Measurements from ENCODE around the gene CH25H. TPM values are rescaled to one million over a fixed set of nuclear protein-coding genes. Genes with fewer than 3 reads are reported as not detected.
A peak's percentile ranks its signal among the peaks of the same experiment; 100 is the strongest.
"Not testable (repeated sequence)": the region's sequence is repeated elsewhere in the genome, so short reads cannot be mapped to it uniquely, and the experiment has no call there.

The CH25H gene
- total and polyA plus RNA-seq, 8 donors: 1.7 to 26.3 (median 5.3) TPM; not detected in 2

DNA sequence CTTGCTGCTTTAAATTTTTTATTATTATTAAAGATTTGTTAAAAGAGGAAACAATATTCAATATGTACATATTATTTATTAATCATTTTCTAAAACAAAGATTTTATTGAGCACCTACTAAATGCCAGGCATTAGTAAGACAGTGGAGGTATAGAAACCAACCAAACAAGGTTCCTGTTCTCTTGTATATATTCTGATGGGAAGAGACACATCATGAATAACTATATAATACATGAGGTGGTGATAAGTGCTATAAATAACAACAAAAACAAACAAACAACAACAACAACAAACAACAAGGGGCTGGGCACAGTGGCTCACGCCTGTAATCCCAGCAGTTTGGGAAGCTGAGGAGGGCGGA lies 45.1 kb upstream of the CH25H start:
- 80 to 100% (median 85%) methylated on average over 2 of the region's 2 CpGs for WGBS, 5 donors
- peak overlapping the region in 3 of 5 donors; percentile 82 to 88 (median 84) for H3K27ac ChIP-seq
- H3K4me3 ChIP-seq: peak overlapping the region; percentile 73 to 91 (median 84)
- intact Hi-C loops (cut with DNase I; ENCODE audit: low total_unique reads): loop anchor here (10.0 kb wide), 1 partner anchor 143 kb away; the partner anchor contains the start of gene IFIT1
- DNase-seq: no peak
- peaks cover 0 to 7% (median 3%) of the 10 kb centered on the region in 4 donors for H3K9me3 ChIP-seq
- peaks cover 7 to 20% (median 14%) of the 10 kb centered on the region in 4 donors for H3K4me1 ChIP-seq
- TF ChIP-seq, protein P1, sequence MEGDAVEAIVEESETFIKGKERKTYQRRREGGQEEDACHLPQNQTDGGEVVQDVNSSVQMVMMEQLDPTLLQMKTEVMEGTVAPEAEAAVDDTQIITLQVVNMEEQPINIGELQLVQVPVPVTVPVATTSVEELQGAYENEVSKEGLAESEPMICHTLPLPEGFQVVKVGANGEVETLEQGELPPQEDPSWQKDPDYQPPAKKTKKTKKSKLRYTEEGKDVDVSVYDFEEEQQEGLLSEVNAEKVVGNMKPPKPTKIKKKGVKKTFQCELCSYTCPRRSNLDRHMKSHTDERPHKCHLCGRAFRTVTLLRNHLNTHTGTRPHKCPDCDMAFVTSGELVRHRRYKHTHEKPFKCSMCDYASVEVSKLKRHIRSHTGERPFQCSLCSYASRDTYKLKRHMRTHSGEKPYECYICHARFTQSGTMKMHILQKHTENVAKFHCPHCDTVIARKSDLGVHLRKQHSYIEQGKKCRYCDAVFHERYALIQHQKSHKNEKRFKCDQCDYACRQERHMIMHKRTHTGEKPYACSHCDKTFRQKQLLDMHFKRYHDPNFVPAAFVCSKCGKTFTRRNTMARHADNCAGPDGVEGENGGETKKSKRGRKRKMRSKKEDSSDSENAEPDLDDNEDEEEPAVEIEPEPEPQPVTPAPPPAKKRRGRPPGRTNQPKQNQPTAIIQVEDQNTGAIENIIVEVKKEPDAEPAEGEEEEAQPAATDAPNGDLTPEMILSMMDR (IDR thresholded peaks at IDR 0.05): no peak
- no peak for TF ChIP-seq POLR2AphosphoS5 (IDR thresholded peaks at IDR 0.05)
- no peak for TF ChIP-seq EP300 (IDR thresholded peaks at IDR 0.05)
- no peak for TF ChIP-seq POLR2A (IDR thresholded peaks at IDR 0.05)
- no peaks in the 10 kb centered on the region for H3K27me3 ChIP-seq
- no peaks in the 10 kb centered on the region for H3K36me3 ChIP-seq

DNA sequence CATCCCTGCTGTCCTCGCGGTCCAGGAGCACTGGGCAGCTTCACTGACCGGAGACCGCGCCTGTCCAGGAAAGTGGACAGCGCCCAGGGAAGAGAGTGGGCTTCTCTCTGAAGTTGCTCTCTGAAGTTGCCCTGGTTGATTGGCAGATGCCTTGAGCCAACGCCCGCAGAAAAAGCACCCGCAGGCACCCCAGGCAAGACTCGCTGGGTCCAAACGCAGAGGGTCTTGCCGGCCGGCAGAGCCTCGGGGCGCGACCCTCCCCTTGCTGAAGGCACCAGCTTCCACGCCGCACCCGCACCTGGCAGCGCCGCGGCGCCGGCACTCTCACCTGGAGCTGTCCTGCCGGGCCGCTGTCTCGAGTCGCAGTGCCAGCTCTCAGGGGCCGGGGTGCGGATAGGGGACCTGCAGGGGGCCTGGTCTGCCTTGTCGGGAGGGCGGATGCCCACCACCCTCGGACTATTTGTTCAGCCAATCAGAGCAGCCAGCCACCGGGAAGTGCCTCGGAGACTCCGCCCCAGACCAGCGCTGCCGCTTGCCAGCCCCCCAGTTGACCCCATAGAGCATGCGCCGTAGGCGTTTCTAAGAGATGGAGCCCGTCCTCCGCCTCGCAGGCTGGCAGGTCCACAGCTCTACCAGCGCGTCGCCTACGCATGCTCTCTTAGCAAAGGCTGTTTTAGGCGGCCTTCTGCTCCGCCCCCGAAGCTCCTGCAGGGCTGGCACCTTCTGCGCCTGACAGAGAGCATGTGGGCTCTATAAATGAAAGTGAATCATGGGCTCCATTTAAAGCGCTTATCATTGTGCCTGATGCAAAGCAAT lies 44.5 kb upstream of the CH25H start, which contains the start of gene LIPA:
TSS of gene LIPA (minus strand) at position 367 of the 816 bp plus-strand sequence. CDS start 4,127 bp downstream, outside the sequence.
- Histone ChIP-seq H3K9me3 (peaks cover 0 to 7% (median 3%) of the 10 kb centered on the region in 4 donors), H3K4me3 (peak within 1 kb of the TSS; percentile 73 to 91 (median 84)), H3K27ac (peak within 1 kb of the TSS; percentile 47 to 88 (median 83)), H3K4me1 (peaks cover 7 to 20% (median 14%) of the 10 kb centered on the region in 4 donors), H3K36me3 (no peaks in the 10 kb centered on the region), H3K27me3 (no peaks in the 10 kb centered on the region)
- WGBS, 5 donors: 0 to 1% (median 1%) methylated on average over 26 to 53 of the region's 53 CpGs
- TF ChIP-seq EP300 (IDR thresholded peaks at IDR 0.05): no peak
- peak; percentile 27 to 80 (median 74) for TF ChIP-seq POLR2AphosphoS5 (IDR thresholded peaks at IDR 0.05)
- TF ChIP-seq, protein P1 (IDR thresholded peaks at IDR 0.05): no peak
- TF ChIP-seq POLR2A (IDR thresholded peaks at IDR 0.05): no peak
- intact Hi-C loops (cut with DNase I; ENCODE audit: low total_unique reads): loop anchor here (10.0 kb wide), 1 partner anchor 143 kb away; the partner anchor contains the start of gene IFIT1
- peak; percentile 94 to 98 for DNase-seq

DNA sequence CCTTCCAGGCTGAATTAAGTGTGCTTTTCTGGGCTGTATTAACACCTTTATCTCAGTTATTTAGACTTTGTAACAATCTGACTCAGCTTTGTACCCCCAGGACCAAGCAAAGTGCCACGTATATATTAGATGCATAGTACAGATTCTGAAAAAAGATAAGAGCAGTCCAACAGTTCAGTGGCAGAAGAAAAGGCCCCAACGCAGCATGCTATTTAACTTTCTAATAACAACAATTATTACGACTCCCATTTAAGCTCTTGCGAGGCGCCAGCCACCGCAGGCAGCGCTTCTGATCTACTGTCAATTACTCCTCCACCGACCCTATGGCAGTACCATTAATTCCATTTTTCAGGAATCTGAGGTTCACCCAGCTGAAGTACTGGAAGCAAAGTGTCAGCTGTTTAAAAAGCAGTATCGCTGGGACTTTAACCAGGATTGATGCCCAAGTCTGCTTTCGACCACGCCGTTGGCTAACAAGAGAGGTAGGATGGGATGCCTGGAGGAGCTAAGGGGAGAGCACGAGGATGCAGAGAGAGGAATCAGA lies 43.8 kb upstream of the CH25H start:
- H3K9me3 ChIP-seq: peaks cover 0 to 7% (median 3%) of the 10 kb centered on the region in 4 donors
- no peak for DNase-seq
- H3K4me1 ChIP-seq: peaks cover 7 to 20% (median 14%) of the 10 kb centered on the region in 4 donors
- peak overlapping the region in 4 of 5 donors; percentile 82 to 88 (median 84) for H3K27ac ChIP-seq
- H3K27me3 ChIP-seq: no peaks in the 10 kb centered on the region
- WGBS, 5 donors: 13 to 20% (median 16%) methylated on average over 13 of the region's 13 CpGs
- peak overlapping the region; percentile 73 to 91 (median 84) for H3K4me3 ChIP-seq
- no peaks in the 10 kb centered on the region for H3K36me3 ChIP-seq
- intact Hi-C loops (cut with DNase I; ENCODE audit: low total_unique reads): loop anchor here (10.0 kb wide), 1 partner anchor 144 kb away; the partner anchor contains the start of gene IFIT1
- TF ChIP-seq, protein P1 (IDR thresholded peaks at IDR 0.05): no peak

DNA sequence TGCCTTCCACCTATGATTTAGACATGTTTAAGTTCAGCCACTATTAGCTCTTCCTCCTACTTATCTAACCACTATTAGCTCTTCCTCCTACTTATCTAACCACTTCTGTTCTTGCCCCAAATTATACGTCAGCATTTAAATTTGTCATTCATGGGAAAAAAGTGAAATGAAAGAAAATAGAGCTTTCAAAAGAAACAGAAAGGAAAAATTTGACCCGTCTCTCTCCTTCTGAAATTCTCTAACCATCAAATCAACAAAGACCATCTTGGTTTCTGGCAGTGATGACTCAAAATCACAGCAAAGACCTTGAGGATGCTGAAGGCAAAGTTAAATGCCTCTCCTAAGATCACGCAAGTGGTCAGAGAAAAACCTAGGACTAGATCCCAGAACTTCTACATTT lies 41.9 kb upstream of the CH25H start:
- TF ChIP-seq POLR2AphosphoS5 (IDR thresholded peaks at IDR 0.05) (no peak), POLR2A (IDR thresholded peaks at IDR 0.05) (no peak), EP300 (IDR thresholded peaks at IDR 0.05) (no peak)
- TF ChIP-seq, protein P1 (IDR thresholded peaks at IDR 0.05): no peak
- peaks cover 7 to 20% (median 14%) of the 10 kb centered on the region in 4 donors for H3K4me1 ChIP-seq
- WGBS, 5 donors: 65 to 82% (median 72%) methylated on average over 3 of the region's 3 CpGs
- no peak overlapping the region for H3K4me3 ChIP-seq
- H3K36me3 ChIP-seq: no peaks in the 10 kb centered on the region
- no peak for DNase-seq
- H3K27me3 ChIP-seq: no peaks in the 10 kb centered on the region
- peaks cover 0 to 4% (median 2%) of the 10 kb centered on the region in 4 donors for H3K9me3 ChIP-seq
- H3K27ac ChIP-seq: no peak overlapping the region
- intact Hi-C loops (cut with DNase I; ENCODE audit: low total_unique reads): no loop called here

DNA sequence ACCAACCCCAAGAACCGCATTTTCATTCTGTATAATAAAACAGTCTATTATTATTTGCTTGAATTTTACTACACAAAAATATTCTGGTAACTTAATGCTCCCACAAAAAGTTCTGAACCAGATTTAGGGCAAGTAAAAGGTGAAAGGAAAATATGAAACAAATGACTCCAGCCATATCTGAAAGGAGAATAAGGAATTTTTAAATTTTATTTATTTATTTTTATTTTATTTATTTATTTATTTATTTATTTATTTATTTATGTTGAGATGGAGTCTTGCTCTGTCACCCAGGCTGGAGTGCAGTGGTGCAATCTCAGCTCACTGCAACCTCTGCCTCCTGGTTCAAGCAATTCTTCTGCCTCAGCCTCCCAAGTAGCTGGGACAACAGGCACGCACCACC lies 40.5 kb upstream of the CH25H start:
- H3K27me3 ChIP-seq; H3K9me3 ChIP-seq; H3K4me3 ChIP-seq; intact Hi-C loops (cut with DNase I; ENCODE audit: low total_unique reads); H3K36me3 ChIP-seq; DNase-seq; H3K27ac ChIP-seq: not testable (repeated sequence)
- 93 to 98% (median 95%) methylated on average over 2 of the region's 2 CpGs for WGBS, 5 donors
- H3K4me1 ChIP-seq: peaks cover 7 to 20% (median 14%) of the 10 kb centered on the region in 4 donors
